HEK293T (cell line): ENCODE measurements around the gene BMPER.

Source experiments
- ARNT ChIP-seq: fragments of 450-650 bp; IDR thresholded peaks from 2 replicates; pipeline ENCODE4 v1.6.1; 2017; ENCODE audit warnings: mild to moderate bottlenecking
- BHLHE40 ChIP-seq: fragments of 450-650 bp; IDR thresholded peaks from 2 replicates; pipeline ENCODE4 v1.6.1; 2016; ENCODE audit warnings: mild to moderate bottlenecking, moderate library complexity, borderline replicate concordance
- ELF4 ChIP-seq: fragments of 450-650 bp; IDR thresholded peaks from 2 replicates; pipeline ENCODE4 v1.6.1; 2017; ENCODE audit warnings: antibody characterized with exemption
- FOXA1 ChIP-seq: fragments of 450-650 bp; IDR thresholded peaks from 2 replicates; pipeline ENCODE4 v1.6.1; 2016; ENCODE audit warnings: mild to moderate bottlenecking
- FOXK2 ChIP-seq: fragments of 450-650 bp; IDR thresholded peaks from 2 replicates; pipeline ENCODE4 v1.6.1; 2016; ENCODE audit warnings: mild to moderate bottlenecking
- FOXM1 ChIP-seq: fragments of 450-650 bp; IDR thresholded peaks from 2 replicates; pipeline ENCODE4 v1.6.1; 2017; ENCODE audit warnings: mild to moderate bottlenecking, borderline replicate concordance
- HDGF ChIP-seq: fragments of 450-650 bp; IDR thresholded peaks from 2 replicates; pipeline ENCODE4 v1.6.1; 2017; ENCODE audit warnings: antibody characterized with exemption, borderline replicate concordance
- L3MBTL2 ChIP-seq: fragments of 450-650 bp; conservative IDR thresholded peaks from 2 replicates; pipeline ENCODE4 v1.6.1; 2016; ENCODE audit warnings: mild to moderate bottlenecking
- LEF1 ChIP-seq: fragments of 450-650 bp; IDR thresholded peaks from 2 replicates; pipeline ENCODE4 v1.6.1; 2017; ENCODE audit warnings: mild to moderate bottlenecking, borderline replicate concordance
- NFRKB ChIP-seq: fragments of 450-650 bp; IDR thresholded peaks from 2 replicates; pipeline ENCODE4 v1.6.1; 2016; ENCODE audit warnings: mild to moderate bottlenecking, moderate library complexity
- SP1 ChIP-seq: fragments of 450-650 bp; IDR thresholded peaks from 2 replicates; pipeline ENCODE4 v1.6.1; 2017
- SUZ12 ChIP-seq: fragments of 450-650 bp; IDR thresholded peaks from 2 replicates; pipeline ENCODE4 v1.6.1; 2016; ENCODE audit warnings: mild to moderate bottlenecking
- TF ChIP-seq, protein P1 (sequence below): fragments of 450-650 bp; IDR thresholded peaks from 2 replicates; pipeline ENCODE4 v1.6.1; 2016

- TF ChIP-seq NFRKB = no peak
- no peak for TF ChIP-seq HDGF
- no peak for TF ChIP-seq SP1
- no peak for TF ChIP-seq FOXM1
- TF ChIP-seq ELF4 = no peak
- no peak for TF ChIP-seq ARNT
- TF ChIP-seq LEF1 = no peak
- no peak for TF ChIP-seq SUZ12
- TF ChIP-seq FOXK2 = no peak
- TF ChIP-seq BHLHE40 = no peak
- TF ChIP-seq FOXA1 = no peak
- TF ChIP-seq L3MBTL2 = no peak
- TF ChIP-seq, protein P1, sequence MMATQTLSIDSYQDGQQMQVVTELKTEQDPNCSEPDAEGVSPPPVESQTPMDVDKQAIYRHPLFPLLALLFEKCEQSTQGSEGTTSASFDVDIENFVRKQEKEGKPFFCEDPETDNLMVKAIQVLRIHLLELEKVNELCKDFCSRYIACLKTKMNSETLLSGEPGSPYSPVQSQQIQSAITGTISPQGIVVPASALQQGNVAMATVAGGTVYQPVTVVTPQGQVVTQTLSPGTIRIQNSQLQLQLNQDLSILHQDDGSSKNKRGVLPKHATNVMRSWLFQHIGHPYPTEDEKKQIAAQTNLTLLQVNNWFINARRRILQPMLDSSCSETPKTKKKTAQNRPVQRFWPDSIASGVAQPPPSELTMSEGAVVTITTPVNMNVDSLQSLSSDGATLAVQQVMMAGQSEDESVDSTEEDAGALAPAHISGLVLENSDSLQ = no peak
Measured at GRCh38 chr7:33961948-33962347, 56.6 kb downstream of the BMPER start.
